Non-pigmented ciliary epithelial cell (primary cell): Measurements from ENCODE around the gene TRERF1.

ENCODE experiments used
- DNase-seq: peaks from one replicate; pipeline ENCODE4 v3.0.0-alpha.2; 2010; ENCODE audit warnings: low read depth

TRERF1 gene

DNA sequence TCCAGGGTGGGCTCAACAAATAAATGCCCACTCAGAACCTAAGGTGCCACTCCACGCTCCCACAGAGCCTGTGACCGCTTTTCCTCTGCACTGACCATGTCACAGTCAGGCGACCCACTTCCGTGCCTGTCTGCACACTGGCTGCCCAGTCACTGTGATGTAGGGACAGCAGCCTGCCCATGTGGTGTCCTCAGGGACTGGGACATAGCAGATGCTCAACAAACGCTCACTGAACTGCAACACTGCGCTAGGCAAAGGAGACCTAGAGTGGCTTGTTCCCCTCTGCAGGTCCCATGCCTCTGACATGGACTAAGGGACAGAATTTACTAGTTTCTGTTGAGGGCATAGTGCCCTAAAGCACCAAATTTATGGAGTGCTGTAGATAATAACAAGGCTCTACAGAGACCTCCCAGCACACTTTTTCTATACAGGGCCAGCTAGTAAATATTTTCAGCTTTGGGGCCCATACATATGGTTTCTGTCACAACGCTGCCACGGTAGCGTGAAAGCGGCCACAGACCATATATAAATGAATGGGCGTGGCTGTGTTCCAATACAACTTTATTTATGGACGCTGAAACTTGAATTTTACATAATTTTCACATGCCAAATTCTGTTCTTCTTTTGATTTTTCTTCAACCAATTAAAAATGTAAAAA is 176.2 kb downstream of the TRERF1 start:
- DNase-seq = no peak

DNA sequence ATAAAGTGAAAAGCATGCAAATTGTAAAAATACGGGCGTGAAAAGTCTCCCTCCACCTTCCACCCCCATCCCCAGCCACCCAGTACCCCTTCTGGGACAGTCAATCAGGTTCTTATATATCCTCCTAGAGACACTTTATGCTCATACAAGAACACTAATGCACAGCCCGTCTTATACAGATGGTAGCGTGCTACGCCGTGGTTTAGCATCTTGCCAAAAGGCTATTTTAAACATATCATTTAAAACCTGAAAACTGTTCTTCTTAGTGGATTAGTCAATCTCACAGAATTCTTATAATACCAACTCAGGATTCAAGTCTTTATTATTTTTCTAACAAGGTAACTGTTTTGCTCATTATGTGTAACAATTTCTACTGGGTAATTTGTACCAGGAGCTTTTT is 176.8 kb downstream of the TRERF1 start:
- DNase-seq = no peak

DNA sequence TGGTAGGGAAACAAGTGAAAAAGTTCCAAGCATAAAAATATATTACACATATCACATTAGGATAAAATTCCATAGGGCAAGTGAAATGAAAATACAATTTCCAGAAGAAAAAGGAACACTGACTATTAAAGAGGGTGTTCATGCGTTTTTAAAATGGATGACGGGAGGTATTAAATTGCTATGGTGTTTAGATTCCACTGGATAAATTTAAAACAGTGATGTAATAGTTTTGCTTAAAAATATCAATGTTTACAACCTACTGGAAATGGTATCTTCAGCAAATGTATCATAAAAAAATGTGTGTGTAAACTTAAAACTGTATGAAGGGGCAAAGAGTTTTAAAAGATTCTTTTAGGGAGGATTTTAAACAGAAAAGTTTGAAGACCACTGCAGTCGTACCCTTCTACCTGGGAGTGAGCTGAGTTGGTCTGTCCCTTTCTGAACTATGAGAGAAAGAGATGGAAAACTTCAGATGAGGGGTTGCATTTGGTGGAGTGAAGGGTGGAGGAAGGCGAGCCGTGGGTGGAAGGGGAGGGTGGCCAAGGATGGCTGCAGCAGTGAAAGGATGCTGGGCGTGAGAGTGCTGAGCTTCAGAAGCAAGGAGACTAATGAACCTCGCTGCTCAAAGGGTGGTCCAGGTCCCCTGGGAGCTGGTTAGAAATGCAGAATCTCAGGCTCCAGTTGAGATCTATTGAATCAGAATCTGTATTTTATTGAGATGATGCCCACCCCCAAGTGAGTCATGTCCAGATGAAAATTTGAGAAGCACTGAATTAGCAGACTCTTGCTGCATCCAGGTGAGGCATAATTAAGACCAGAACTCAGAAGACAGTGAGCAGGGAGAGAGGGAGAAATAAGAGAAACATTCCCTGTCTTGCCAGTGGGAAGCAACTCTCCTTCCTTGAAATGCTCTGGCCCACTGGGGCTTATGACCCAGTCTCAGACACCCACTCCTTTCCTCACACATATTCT is 179.6 kb downstream of the TRERF1 start:
- DNase-seq = no peak

DNA sequence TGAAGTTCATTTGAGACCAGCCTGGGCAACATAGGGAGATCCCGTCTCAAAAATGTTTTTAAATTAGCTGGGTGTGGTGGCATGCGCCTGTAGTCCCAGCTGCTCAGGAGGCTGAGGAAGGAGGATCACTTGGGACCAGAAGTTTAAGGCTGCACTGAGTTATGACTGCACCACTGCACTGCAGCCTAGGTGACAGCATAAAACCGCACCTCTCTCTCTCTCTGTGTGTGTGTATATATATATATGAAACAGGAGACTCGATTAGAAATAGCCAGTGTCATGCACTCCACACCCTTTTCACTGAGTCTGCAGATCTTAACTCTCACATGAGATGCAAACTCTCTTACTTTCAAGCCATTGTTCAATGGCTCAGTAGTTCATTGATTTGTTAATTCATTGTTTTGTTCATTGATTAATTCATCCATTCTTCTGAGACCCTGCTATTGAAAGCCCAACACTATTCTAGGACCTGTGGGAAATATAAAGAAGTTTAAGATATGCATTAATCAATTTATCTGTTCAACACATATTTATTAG is 181.7 kb downstream of the TRERF1 start:
- no peak for DNase-seq

DNA sequence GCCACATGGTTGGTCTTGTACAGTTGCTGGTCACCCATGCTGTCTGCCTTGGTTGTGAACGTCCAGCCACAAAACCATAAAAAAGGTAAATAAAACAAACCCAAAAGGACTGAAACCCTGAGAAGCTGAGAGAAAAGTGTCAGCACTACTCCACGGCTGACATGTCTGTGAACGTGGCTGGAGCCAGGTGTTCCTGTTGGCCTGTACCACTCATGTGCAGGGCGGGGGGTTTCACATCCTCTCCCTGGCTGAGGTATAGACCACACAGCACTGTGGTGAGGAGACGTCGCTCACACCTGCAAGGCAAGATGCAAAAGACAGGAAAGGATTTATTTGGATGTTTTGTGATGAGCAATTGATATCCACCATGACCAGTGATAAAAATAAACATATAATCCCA is 182.2 kb downstream of the TRERF1 start:
- no peak for DNase-seq

DNA sequence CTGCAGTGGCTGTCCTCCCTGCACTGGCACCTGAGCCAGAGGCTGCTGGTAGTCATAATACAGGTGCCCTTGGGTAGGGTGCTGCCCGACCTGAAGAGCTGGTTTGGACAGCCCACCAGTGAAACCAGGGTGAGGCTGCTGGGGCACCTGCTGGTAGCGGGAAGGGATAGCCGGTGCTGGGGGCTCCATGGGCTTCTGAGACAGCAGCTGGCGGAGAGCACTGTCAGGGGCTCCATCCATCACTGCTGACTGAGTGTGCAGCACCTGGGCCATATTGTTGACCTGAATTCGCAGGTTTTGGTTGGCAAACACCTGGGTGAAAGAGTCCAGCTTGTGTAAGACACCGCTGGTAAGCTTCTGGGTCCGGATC is 182.9 kb downstream of the TRERF1 start:
- no peak for DNase-seq

DNA sequence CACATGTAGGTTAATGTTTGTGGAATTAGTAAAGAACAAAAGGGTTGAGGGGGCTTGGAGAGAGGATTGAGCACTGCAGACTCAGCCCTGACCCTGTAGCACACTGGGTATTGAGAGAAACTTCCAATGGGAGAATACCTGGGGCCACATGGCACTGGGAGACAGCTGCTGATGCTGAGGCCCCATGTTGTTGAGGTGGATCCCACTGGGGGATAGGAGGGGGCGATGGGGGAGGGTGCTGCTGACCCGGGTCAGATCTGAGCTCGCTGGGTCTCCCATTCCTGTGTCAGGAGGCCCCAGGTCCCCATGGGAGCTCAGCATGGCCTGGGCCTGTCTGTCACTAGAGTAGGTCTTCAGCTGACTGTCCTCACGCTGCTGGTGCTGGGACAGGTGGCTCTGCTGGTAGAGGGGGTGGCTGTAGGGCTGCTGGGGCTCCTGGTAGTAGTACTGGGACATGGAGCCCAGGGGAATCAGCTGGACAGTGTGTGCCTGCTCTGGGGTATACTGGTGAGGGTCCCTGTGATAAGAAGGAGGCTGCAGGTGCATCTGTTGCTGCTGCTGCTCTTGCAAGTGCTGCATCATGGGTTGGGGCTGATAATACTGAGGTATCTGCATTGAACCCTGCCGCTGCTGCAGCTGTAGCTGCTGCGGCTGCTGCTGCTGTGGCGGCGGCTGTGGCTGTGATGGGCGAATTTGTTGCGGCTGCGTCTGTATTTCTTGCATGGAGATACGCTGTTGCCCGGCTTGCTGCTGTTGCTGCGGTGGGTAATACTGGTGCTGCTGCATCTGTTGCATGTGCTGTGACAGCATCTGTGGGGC is 183.5 kb downstream of the TRERF1 start:
- no peak for DNase-seq

DNA sequence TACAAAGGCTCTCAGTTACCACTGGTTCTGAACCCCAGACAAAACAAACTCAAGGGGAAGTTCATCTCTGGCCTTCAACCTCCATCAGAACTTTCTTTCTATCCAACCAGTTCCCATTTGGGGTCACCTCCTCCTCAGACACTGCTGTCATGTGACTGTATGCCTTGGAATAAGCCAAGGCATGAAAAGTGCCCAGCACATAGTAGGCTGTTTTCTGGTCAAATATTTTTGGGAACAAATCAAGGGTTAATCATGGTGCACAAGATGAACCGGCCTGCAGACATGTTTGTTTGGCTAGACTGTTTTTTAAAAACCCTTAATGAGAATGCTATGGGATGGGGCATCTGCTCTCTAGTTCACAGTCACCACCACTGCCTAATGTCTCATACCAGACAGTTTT is 185.2 kb downstream of the TRERF1 start:
- DNase-seq = no peak

DNA sequence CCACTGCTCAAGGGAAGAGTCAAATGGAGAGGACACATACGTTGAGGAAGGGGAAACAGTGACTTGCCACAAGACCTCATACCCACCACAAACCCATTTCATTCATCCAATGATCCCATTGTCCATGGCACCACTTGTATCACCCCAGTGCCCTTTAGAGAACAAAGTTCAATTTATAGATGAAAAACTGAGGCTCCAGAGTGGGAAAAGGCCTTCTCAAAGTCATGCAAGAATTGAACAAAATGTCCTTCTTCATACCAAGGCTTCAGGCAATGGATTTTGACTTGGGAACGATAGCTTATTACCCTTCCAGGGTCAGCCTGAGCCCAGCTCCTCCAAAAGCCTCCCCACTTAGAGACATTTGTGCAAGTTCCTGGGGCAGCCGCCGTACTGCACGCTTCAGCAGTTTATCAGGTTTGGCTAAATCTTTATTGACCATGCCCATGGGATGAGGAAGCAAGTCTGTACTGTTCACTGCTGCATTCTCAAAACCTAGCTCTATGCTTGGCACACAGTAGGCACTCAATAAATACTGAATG is 186.8 kb downstream of the TRERF1 start:
- DNase-seq = no peak

DNA sequence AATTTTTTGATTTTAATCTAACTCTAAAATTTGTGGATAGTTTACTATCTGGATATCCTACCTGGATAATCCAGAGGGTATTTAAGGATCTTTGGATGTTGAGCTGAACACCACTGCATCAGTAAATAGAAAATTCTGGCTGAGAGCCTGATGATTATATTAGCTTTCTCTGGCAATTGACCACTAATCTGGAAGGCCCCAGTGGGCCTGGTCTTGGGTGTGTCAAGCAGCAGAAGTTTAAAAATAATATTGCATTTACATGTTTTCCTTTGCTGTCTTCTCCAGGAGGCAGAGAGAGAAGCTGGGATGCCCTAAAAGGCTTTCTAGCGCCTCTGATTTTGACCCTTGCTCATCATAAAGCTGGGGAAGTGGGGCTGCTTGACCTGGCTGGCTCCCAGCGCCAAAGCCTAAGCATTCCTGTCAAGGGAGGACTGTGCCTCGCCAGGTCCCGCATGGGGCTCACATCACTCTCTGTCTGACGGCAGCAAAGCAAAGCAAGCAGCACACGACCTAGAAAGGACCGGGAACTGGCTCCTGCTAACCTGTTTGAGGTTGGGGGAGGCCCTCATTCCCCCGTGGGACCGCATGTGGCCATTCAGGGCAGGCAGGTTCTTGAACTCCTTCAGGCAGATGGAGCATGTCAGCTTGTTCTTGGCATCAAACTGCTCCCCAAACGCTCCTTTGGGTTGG is 187.4 kb downstream of the TRERF1 start:
- DNase-seq = no peak

DNA sequence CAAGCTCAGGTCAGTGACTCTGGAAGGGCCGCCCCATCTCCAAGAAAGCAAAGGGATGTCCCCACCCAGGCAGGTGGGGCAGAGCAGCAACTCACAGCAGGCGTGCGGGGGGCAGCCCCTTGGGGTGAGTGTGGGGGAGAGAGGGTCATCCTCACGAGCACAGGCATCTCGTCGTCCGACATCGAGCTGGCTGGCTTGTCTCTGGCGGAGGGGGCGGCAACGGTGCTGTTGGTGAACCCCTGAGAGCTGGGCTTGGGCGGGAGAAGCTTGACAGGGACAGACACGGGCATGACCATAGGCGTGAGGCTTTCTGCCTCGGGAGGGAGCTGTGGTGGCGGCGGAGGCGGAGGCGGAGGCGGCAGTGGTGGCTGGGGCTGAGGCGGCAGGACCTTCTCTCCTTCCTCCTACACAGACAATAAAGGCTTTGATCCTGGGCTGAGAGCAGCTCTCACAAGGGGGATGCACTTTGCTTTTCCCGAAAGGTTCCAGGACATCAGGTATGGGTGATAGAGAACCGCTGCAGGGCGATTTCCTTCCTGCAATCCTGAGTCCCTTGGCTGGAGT is 188.5 kb downstream of the TRERF1 start:
- DNase-seq = no peak

DNA sequence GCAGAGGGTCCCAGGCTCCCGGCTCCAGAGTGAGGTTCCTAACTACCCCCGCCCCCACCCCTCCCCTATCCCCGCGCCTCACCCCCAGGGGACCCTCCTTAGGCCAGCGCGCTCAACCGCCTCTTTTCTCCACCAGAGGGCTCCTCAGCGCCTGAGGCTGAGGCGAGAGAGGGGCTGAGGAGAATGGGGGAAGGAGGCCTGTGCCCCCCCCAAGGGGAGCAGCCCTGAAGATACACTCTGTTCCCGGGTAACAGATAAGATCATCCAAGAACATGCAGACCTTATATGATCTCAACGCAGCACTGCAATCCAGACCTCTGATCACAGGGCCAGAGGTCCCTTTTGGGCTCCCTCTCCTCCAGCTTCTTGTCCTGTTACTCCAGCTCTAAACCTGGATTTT is 190.8 kb downstream of the TRERF1 start:
- no peak for DNase-seq

DNA sequence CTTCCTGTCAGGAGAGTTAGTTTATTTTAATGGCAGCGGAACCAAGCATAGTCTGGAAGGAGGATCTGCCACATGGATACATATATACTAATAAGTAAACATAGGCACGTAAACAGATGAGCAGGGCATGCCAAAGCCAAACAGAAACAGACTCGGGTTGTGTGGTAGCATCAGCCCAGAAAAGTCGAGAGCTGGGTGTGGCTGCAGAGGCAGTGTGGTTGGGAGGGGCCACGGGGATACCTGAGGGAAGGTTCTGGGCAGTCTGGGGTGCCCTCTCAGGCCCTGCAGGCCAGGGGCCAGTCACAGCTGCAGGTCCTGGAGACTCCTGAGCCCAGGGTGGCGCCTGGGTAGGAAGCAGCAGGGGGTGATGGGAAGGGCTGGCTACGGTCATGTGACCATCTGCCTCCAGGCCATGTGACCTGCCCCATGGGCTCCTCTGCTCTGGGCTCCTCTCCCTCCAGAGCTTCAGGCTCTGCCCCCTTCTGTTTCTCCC is 191.3 kb downstream of the TRERF1 start:
- DNase-seq = no peak

DNA sequence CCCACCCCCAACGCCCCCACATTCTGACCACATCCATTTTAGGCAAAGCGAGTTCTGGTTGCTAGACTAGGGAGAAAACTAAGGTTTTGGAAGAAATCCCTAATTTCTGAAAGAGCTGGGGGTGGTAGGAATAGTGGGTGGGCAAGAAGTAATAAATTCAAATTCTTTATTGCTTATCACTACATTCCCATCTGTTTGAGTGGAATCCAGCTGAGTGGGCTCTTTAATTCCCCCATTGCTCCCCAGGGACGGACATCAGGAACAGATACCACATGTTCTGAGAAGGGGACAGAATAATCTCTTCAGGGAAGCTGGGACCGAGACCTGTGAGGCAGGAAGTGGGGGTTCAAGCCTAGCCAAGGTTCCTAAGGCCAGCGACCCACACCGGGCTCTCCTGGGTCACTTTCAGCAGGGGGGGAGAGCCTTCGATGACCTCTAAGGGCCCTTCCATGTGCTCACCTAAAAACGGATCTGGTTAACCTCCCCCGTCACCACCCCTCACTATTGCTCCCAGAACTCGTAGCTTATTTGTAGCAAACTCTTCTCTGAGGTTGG is 191.8 kb downstream of the TRERF1 start:
- DNase-seq = no peak

DNA sequence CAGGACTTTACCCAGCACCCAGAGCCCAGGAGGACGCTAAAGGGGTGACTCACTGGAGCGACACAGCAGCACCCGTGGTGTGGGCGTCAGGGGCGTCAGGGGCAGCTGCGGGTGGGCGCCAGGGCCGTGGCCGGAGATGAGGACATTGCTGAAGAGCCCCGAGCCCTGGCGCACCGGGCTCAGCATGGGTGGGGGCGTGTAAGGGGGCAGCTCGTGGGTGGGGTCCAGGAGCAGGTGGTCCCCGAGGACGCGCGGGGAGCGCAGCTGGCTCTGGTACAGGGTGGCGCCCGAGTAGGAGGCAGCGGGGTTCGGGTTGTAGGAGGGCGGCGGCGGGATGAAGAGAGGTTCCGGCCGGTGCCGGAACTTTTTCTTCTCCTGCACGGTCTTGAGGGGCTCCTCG is 192.4 kb downstream of the TRERF1 start:
- no peak for DNase-seq

DNA sequence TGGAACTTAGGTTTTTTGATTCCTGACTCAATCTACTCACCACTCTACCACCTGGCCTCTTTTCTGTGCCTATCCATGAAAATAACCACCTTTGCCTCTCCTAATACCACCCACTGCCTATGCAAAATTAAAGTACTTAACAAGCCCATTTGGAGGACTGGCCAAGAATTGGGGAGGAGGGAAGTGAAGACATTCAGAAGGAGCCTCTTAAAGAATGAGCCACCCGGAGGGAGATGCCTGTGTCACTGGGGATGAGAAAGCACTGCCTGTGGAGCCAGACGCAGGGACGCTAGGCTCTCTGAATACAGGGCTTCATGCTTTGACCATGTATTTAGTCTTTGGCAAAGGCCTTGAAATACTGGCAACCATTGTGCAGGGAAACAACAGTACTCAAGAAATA is 194.1 kb downstream of the TRERF1 start:
- no peak for DNase-seq

DNA sequence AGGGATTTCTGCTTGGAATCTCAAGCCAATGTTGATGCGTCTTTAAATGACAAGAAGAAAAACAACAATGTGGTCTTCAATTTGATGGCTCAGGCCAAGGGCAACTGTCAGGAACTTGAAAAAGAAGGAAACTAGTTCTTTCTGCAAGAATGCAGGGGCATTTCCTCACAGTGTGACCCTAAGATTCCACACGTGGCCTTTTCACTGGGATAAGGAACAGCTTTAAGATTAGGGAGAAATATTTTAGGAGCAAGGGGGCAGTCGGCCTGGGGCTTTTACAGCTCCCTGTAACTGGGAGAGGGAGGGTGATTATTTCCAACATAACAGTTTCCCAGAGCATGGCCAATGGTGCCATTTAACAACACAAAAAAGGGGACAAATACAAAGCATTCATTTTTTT is 194.7 kb downstream of the TRERF1 start:
- no peak for DNase-seq

DNA sequence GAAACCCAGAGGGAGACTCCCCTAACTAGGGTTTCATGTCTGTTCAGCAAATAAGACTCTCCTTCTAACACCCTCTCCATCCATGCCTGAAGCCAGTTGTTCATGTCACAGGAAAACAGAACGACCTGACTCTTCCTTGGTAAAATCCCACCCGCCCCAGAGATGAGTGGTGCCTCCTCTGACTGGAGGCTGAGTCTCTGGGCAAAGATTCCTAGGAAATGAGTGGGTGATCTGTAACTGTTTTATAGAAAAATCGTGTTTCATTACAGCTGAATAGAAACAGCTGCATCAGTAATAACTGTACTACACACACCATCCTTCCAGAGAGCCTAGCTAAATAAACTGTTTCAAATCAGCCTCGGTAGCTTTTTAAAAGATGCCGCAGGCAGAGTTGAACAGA is 196.7 kb downstream of the TRERF1 start:
- DNase-seq = no peak

DNA sequence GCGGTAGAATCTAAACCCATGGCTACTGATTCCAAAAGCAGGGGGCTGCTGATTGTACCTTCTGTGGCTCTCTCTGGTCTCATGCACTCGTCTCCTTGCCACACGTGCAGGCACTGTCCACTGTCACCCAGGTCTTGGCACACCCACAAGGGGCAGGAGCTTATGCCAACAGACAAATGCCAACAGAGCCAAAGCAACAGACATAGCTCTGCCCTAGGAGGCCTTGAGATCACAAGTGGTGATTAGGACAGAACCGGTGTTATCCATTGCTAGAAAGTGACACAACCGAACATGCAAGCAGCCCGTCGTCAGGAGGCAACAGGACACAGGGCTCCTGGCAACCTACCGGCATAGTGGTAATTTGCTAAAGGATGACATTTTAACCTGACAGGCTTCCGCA is 197.2 kb downstream of the TRERF1 start:
- no peak for DNase-seq

DNA sequence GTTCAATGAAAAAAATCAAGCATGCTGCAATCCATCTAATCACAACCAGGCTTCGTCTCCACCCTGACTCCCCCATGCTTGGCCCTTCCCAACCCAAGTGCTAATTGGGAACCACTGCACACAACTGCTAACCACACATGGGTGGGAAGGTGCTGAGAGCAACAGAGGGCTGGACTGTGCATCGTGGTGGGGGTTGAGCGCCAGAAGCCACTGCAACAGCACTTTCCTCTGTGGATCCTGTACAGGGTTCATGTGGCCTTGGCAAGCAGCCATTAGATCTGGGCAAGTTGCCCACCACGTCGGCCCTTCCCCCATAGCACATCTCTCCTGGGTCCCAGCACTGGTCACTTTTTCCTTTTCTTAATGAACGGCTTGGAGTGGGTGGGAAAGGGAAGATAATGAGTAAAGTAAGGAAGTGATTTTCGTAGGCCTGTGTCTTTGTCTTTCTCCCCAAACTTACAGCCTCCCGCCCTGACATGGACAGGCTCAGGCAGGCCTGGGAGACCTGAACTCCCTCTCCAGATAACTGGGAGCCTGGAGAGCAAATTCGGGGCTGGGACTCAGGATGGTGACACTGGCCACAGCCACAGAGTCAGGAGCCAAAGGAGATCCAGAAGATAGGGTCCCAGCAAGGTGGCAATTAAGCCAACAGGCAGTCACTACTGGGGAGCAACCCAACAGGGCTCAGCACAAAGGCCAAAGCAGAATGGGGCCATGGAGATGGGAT is 199.7 kb downstream of the TRERF1 start:
- DNase-seq = no peak
